NOMO-1 (cell line): ENCODE data around the gene EEFSEC.

Experiments used
- DNase-seq, 2 experiments: peaks; one replicate each; lab custom pipeline; 2025; ENCODE audit not compliant: unreplicated experiment in 2 of 2; lab: John Stamatoyannopoulos, UW

The EEFSEC gene

DNA sequence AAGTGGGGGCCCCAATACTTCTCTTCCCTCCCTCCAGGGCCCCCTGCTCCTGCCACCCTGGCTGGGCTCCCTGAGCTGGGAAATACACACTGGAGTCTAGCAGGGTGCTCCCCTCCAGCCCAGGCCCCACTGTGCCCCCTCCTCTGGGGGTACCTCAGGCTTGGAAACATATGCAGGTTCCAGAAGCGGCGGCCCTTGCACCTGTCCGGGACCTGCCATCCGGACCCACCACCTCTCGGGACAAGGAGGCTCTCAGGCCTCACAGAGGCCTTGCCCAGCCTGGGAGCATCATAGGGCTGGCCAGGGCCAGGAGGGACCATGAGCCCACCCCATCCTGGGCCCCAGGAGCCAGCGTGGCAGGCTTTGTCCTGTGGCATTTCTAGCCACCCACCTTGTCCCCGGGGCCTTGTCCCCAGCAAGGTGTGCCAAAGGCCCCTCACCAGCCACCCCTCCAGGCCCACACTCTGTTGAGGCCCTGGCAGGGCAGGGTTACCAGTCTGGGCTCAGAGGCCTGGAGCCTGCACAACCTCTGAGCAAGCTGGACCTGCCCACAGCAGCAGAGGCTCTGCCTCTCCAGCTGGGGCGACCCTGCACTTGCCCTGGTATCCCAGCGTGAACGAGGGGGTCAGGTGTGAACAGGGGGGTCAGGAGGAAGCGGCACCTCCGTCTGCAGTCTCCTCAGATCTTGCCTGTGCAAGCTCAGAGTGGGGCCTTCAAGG is 267.6 kb downstream of the EEFSEC start:
- no peak for DNase-seq

DNA sequence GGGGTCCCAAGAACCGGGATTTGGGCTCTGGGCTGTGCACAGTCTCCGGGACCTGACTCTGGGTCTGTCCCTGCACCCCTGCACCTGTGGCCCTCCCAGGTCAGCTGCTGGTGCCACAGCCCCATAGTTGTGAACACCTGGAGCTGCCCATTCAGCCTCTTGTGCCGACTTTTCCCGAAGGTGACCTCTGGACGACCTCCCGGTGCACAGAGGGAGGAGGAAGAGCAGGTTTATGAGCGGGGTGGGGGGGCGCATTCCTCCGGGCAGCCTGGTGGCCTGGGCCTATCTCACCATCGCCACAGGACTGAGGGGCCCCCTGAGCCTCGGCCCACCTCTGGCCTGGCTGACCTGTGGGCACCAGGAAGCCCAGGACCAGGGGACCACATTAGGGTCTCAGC is 268.2 kb downstream of the EEFSEC start:
- no peak for DNase-seq

DNA sequence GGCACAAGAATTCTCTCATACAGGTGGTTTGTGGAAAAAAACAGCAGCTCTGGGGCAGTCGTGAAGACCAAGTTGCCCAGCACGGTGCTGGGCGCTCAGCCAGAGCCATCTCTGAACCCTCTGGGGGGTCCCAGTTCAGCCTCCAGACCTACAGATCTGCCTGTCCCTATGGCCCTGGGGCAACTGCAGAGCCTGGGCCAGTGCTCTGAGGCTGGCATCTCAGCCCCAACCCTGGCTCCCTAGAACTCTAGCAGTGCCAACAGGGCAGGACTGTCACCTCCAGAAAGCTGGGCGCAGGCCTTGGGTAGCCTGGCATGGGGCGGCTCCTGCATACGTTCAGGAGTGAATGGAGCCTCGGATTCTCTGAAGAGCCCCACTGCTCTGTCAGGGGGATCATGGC is 268.7 kb downstream of the EEFSEC start:
- DNase-seq = no peak

DNA sequence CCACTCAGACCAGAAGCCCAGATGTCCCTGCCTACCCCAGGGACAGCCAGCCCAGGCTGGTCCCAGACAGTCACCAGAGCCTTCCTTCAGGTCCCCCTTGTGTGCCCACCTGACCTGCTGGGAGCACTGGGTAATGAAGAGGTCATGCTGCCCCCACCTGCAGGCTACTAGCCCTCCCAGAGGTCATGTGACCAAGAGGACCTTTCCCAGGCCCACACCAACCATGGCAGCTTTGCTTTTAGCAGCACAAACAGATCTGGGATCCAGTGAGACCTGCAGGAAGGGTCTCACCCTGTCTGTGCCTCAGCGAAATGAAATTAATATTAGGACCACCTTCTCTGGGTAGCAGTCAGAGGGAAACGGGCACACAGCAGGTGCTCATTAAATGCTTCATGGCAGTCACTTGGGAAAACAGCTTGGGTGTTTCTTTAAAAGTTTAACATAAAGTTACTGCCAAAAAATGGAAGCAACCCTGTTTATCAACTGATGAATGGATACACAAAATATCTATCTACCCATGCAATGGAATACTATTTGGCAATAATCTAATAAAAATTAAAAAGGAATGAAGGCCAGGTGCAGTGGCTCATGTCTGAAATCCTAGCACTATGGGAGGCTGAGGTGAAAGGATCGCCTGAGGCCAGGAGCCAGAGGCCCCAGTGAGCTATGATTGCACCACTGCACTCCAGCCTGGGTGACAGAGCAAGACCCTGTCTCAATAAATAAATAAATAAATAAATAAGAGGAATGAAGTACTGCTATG is 269.7 kb downstream of the EEFSEC start:
- DNase-seq = no peak

DNA sequence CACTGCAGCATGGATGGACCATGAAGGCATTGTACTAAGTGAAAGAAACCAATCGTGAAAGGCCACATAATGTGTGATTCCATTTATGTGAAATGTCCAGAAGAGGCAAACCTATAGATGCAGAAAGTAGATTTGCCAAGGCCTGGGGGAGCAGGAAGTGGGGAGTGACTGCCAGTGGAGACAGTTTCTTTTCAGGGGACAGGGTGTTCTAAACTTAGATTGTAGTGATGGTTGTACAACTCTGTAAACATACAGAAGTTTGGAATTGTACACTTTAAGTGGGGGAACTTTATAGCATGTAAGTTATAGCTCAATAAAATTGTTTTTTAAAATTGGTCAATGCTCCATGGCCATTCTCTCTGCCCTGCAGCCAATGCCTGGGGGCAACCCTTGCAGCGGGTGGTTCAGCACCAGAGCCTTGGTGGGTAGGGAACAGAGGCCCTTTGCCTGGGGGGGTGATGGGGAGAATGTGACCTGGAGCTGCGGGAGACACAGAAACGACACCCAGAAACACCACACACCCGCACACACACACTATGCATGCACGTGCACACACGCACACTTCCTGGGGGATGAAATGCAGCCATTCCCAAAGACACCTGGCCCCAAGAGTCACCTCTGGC is 270.4 kb downstream of the EEFSEC start:
- peak in 1 of 2 experiments; percentile 16 for DNase-seq

DNA sequence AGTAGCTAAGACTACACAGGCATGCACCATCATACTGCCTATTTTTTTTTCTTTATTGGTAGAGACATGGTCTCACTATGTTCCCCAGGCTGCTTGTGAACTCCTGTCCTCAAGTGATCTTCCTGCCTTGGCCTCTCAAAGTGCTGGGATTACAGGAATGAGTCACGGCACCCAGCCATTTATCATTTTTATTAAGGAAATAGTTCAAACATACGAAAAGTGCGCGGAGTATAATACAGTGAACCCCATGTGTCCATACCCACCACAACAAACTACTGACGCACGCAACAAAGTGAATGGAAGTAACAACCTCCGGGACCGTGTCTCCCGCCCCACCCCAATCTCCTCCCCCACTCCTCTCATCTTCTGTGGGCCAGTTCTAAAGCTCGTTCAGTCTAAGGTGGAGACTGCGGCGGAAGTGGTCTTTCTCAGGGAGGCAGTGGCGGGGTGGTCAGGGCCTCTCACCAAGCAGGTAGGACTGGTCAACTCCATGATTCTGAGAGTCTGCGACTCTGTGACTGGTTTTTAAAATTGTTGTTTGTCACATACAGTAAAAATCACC is 271.3 kb downstream of the EEFSEC start:
- DNase-seq = no peak

DNA sequence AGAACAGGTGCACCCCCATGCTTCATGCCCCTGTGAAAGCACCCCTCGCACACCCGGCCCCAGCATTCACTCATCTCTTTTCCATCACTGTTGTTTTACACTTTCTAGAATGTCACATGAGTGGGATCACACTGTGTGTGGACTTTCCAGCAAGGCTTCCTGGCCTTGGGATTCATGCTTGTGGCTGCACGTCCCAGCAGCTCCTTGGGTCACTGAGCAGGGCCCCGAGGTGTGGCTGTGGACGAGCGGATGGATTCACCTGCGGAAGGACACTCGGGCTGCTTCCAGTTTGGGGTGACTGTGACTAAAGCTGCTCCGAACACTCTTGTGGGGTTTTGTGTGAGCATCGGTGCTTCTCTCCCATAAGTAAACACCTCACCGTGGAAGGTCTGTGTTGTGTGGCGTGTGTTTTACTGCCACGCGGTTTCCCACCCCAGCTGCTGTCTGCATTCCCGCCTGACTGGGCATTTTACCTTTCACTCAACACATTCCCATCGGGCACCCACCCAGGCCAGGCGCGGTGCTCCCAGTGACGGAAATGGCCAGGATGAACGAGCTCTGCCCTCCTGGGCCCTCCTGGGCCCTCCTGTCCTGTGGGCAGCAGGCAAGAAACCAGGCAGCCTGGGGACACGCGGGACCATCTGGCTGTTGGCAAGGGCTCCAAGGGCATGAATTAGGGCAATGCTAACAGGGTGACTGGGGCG is 272.0 kb downstream of the EEFSEC start:
- DNase-seq = no peak

DNA sequence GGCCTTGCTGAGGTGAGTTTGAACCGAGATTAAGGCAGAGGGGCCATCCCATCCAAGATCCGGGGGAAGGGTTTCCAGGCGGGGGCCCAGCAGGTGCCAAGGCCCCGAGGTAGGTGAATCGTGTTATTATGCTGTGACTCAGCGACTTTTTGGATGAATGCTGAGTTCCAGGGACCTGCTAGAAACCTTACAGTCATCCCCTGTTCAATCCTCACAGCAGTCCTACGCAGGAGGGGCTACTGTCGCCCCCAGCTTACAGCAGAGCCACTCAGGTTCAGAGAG is 272.5 kb downstream of the EEFSEC start:
- no peak for DNase-seq

DNA sequence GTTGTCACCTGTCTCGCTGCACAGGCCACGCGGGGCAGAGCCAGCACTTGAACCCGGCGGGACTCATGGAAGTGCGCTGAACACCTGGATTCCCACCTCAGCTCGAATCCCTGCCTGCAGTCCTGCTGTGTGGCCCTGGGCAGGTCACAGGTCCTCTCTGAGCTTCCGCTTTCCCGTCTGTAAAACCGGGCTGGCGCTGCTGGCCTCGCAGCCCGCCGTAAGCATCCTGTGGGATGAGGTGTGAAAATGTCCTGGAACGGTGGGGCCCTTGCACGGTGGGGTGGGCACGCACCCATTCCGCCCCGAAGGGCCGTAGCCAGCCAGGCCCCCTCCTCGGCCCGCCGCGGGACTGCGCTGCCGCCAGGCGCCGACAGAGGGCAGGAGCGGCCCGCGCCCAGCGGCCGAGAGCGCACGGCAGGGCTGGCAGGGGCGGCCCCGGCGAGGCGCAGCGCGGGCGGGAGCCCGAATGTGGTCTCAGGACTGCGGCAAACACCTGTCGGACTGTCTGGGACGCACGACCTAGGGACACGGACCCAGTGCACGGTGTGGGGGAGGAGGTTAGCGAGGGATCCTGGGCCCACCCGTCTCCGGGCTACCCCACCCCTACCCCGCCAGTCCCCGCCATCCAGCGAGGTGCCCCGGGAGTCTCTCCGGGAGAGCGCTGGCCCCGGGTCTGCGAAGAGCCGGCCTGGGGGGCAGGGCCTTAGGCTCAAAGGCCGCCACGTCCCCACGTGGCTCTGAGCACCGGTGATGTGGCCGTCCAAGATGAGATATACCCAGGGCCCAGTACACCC is 273.0 kb downstream of the EEFSEC start:
- peak; percentile 53 to 77 for DNase-seq

DNA sequence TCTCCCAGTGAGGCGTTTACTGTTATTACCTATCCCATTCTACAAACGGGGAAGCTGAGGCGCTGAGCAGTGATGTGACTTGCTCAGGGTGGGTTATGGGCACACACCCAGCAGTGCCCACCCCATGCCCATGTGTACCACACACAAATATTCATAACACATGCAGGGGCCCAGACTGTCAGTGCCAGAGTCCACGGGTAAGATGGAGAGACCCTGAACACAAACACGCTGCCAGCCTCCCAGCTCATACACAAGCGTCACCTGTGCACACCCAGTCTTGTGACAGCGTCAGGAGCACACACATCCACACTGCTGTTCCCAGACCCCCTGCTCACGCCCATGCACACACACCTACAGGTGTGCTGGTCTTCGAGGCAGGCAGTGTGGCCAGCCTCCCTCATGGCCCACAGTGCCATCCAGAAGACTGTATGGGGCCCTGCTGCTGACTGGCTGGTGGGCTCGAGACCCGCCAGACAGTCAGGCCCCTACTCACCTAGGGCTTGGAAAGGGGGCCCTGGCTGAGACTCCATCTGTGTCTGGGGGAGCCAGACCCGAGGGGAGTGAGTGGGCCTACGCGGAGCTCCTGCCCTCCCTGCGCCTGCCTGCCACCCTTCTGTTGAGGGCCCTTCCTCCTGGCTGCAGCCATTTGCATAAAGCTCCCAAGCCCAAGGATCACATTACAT is 274.0 kb downstream of the EEFSEC start:
- DNase-seq = no peak

DNA sequence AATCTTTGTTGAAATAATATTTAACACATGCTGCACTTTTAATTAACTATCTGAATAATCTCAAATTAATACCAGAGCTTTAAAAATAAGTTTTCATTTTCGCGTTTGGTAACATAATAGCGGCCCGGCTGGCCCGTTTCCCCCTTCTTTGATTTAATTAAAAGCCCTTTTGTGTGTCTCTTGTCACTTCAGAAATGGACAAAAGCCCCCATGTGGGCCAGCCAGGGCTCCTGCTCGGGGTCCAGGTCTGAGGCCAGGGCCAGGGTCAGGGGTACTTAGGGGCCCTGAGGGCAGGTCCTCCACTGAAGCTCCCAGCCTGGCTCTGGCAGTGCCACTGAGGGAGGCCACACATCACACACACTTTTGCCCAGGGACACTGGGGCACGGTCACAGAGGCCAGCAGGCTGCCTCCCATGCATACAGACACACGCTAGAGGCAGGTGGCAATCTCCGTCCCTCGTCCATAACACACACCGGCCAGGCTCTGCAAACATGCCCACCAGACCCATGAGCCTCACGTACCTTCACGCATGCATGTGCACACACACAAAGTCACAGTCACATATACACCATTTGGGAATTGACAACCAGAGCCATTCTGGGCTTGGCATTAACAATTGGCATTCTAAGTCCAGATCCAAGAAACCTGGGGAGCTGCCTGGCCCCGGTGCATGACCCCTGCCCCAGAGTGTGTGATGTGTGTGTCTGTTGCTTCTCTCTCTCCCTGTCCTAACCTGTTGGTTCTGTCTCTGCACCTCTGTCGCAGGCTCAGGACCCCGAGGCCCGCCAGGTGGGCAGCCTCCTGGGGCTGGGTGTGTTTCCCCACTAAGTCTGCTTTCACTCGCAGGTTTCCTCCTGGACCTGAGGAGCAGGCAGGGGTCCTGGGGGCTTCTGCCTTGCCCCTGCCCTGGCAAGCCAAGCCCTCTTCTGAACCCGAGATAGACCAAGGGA is 274.9 kb downstream of the EEFSEC start:
- no peak for DNase-seq

DNA sequence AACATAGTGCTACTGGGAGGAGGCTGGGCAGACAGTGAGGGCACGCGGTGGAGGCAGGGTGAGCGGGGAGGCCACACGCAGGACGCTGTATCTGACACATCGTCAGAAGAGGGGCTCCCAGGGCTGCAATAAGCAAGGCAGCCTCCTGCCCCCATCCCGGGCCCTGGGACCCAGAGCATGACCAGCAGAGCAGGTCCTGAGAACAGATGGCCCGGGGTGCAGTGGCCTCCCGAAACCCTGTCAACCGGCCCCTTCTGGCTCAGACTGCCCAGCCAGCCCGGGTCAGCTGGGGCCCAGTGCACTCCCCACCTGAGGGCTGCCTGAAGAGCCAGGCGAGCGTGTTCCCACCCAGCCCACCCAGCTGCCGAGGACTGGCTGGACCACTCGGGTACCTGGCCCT is 276.0 kb downstream of the EEFSEC start:
- no peak for DNase-seq

DNA sequence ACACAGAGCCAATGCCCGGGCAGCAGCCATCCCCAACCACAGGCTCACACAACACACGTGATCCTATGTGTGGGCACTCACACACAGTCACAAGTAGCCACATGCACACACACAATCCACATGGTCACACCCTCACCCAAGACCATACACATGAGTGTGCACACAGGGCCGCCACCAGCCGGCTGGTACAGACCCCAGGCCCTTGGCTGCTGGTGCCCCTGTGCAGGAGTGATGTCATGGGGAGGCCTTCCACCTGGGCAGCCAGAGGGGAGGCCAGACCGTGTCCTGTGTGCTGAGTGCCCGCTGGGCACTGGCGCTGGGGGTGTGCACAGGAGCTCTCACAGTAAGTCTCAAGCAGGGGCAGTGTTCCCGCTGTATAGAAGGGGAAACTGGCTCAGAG is 276.5 kb downstream of the EEFSEC start:
- DNase-seq = no peak

DNA sequence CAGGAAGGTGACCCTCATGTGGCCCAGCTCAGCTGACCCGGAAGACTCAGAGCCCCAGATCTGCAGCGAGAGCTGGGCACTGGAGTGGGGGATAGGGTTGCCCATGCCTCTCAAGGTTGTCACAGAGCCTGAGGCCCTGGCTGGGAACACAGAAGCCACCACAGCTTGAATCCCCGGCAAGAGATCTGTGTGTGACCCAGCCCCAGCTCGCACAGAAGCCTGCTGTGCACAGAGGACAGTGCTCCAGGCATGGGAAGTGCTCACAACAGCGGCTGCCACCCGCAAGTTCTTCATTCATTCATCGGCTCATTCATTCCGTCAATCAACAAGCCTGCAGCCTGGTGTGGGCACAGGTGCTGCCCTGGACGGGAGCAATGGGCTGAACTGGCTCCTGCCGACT is 277.0 kb downstream of the EEFSEC start:
- DNase-seq = no peak

DNA sequence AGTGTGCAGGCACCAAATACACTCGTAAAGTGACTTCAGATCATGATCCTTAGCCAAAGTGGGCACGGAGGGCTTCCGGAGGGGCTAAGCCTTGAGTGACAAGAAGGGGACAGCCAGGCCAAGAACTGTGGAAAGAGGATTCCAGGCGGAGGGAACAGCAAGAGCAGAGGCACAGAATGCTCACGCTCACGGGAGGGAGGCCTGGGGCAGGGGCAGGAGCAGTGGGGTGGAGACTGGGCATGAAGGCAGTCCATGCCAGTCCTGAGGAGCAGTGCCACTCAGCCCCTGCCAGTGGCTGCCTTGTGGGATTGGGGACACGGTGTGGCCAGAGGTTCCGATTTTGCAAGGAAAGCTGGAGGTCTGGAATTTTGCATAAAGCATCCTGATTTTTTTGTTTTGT is 277.4 kb downstream of the EEFSEC start:
- DNase-seq = no peak

DNA sequence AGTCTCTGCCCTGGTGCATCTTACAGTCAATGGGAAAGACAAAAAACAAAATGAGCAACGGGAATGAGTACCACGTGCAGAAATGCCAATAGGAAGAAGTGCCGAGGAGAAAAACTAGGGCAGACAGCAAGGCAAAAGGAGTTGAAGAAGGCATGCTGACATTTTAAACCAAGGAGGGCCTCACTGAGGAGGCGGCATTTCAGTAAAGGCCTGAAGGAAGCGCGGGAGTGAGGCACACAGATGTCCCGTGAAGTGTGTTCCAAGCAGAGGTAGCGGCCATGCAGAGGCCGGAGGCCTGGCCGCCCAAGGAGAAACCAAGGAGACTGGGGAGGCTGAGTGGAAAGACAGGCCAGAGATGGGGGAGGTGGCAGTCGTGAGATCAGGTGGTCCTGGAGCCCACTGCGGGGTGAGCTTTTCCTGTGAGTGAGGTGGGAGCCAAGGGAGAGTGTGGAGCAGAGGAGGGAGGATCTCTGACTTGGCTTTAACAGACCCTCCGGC is 278.6 kb downstream of the EEFSEC start:
- DNase-seq = no peak

DNA sequence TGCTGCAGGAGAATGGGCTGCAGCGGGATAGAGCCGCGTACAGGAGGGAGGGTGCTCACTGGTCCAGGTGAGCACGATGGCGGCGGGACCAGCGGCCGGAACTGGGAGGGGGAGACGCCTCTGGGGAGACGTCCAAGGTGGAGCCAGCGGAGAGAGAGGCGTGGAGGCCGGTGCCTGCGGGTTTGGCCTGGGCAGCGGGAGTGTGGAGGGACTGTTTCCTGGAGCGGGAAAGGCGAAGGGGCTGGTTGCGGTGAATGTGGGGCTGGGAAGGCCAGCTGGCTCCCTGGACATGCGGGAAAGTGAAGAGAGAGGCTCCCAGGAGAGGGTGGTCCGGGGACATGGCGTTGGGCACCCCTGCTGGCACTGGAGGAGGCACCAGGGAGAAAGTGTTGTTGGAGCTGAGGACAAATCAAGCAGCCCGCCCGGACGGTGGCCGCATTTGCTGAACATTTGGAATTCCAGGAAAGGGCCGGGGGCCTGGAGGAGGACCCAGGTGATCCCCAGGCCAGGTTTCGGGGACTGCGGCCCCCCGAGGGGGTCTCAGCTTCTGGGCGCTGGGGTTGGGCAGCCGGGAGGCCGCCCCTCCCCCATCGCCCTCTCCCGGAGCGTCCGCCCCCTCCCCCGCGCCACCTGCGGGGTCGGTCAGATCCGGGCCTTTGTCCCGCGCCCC is 279.2 kb downstream of the EEFSEC start:
- no peak for DNase-seq
